OCI-LY1 (cell line): Measurements from ENCODE around the gene ARHGAP28.

Source experiments
- CTCF ChIP-seq: fragments of 200-600 bp; sonication (generic), shearing (Covaris generic); IDR thresholded peaks from 2 replicates; pipeline ENCODE4 v1.5.1; 2017; ENCODE audit warnings: mild to moderate bottlenecking, antibody characterized with exemption, low read length, moderate library complexity, mixed read lengths
- EZH2 ChIP-seq: fragments of 200-600 bp; sonication (generic), shearing (Covaris generic); IDR thresholded peaks from 2 replicates; pipeline ENCODE4 v1.8.0; 2017; ENCODE audit warnings: borderline replicate concordance, mixed run types, mild to moderate bottlenecking, antibody characterized with exemption, low read length, moderate library complexity, mixed read lengths

DNA sequence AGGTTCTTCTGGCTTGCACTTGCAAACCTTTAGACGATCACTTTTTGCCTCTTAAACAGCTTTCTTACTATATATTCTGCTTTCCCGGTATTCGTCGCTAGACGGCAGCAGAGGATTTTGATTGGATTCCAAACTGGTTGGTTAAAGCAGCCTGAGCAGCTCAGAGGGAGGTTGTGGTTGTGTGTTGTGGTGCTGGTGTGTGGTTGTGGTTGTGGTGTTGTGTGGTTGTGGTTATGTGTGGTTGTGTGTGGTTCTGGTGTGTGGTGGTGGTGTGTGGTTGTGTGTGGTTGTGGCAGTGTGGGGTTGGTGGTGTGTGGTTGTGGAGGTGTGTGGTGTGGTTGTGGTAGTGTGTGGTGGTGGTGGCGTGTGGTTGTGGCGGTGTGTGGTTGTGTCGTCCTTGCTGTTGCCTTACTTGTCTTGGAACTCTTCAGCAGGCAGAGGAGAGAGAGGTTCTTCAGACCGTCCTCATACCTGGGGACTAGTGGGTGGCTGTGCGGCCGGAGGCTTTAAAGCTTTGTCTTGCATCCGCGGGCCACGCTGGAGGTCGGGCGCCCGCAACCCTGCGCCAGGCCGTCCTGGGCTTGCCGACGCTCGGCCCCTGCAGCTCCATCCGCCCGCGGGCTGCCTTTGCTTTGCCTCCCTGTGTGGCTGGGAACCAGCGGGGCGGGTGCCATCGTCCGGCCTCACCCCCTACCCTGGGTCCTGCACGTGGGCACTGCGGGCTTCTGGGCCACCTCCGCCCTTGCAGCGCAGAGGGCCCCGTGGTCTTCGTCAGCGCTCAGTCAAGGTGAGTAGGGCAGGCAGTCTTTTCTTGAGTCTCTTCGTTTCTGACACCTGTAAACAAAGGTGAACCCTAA, 190.8 kb downstream of the ARHGAP28 start:
- TF ChIP-seq EZH2 (no peak), CTCF (peak; percentile 61; the same call in 1 of the 2 replicates)
